ENCODE measurements around the gene RALGPS1.

RALGPS1 gene

GRCh38 chr9:127123064-127123890 lies 208.7 kb downstream of the RALGPS1 start:
- DNase-seq: no peak

DNA sequence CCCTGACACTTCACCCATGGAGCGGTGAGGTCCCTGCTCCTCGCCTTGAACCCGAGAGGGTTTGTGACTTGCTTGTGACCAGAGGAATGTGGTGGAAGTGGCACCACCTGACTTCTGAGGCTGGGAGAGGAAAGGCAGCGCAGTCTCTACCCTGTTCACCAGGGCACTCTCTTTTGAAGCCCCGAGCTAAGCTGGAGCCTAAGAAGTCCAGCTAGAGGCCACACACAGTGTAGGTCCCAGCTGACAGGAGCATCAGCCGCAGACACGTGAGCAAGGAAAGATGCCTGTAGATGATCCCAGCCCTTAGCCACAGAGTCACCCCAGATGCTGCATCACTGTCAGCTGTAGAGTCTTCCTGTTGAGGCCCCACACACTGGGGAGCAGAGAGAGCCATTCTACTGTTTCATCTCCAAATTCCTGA lies 209.5 kb downstream of the RALGPS1 start:
- DNase-seq: no peak

DNA sequence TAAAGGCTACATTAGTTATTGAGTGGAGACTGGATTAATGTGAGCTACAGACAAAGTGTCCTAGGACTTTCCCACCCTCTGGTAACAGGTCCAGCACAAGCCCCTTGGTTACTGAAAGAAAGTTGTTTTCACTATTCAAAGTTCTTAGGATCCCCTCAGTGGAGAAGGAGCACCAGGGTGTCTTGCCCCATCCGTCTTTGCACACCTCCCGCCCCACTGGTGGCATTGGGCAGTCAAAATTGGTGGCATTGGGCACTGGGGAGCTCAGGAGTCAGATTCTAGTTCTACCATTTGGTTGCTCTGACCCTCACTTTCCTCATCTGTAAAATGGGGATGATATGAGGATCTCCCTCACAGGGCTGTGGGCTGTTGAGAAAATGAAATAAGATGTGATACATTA lies 210.2 kb downstream of the RALGPS1 start:
- DNase-seq: no peak

- DNase-seq: no peak
Measured at GRCh38 chr9:127126971-127127370, 212.4 kb downstream of the RALGPS1 start.

DNA sequence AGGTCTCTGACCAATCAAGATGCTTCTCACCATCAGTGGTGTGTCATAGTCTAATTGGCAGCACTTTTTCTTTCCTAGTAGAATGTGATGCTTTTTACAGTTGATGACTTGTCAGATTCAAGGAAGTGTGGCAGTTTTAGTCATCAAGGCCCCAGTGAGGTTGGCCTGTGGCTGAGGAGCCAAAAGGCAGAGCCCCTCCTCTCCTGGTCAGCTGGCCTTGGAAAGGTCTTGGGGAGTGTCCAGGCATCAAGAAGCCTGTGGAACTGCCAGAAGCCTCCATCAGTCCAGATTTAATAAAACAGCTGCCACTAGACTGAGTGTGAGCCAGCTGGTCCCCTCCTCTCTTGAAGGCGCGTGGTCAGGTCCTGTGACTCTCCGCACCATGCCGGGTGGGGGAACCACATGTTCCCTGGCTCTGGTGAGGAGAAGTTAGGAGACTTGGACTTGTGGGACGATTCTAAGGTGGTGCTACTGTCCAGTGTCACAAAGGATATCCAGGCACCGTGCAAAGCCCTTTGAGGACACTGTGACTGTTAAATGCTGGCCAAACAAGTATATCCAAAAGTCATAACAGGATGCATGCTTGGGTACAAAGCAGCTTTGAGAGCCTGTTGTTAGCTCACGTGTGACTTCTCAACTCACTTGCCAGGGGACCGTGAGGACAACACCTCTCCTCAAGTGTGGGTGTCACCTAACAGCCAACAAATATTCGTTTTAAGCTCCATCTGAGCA lies 213.9 kb downstream of the RALGPS1 start:
- no peak for DNase-seq

GRCh38 chr9:127129073-127129717 lies 214.6 kb downstream of the RALGPS1 start:
- no peak for DNase-seq

GRCh38 chr9:127129718-127130085 lies 215.1 kb downstream of the RALGPS1 start:
- no peak for DNase-seq

- no peak for DNase-seq
Measured at GRCh38 chr9:127130235-127130634, 215.7 kb downstream of the RALGPS1 start.

DNA sequence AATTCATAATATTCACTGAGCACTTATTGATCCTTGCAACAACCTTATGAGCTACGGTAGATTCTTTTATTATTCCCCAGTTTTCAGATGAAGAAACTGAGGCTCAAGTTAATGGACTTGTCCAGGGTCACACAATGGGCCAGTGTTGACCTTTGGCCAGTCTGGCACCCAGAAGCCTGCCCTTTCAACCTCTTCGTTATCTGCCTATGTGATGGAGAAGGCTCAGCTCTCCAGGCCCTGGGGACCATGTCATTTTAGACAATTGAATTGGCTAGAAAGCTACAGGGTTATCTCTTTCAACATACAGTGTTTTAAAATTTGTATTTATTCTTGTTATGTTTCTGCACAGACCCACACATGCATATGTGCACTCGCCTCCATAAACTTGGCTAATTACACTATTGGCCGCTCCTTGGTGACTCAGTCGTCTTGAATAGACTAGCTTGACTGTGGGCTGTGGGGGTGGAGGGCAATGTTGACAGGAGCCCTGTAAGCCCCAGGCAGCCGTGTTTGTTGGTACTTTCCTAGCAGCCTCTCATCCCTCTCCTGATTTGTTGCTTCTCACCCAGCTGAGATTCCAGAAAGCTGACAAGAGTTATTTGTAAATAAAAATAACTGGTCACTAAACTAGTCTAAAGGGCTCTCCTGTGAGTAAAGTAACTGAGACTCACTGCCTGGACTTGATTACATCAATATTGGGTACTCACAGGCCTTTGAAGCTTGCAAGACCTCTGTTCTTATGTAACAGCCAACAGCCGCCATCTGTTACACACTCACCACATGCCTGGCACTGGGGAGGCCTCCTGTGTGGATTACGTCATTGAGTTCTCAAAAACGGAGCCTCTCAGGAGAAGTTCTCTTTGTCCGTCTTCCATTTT lies 216.3 kb downstream of the RALGPS1 start:
- DNase-seq: no peak

GRCh38 chr9:127131871-127132270 lies 217.3 kb downstream of the RALGPS1 start:
- no peak for DNase-seq

DNA sequence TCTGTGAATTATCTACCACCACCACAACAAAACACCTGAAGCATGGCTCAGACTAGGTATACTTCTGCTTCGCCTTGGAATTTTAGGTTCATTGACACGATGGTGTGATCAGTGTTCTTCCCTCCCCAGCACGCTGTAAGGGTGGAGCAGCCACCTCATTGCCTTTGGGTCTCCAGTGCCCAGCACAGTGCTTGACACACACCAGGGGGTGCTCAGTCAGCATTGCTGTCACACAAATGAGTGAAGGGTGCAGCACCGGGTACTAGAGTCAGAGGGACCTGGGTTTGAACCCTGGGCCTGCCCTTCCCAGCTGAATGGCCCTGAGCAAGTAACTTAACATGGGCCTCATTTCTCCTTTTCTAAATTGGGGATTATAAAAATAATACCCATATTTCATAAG lies 217.8 kb downstream of the RALGPS1 start:
- DNase-seq: no peak

GRCh38 chr9:127132921-127133647 lies 218.5 kb downstream of the RALGPS1 start:
- DNase-seq: no peak

- DNase-seq: no peak
Measured at GRCh38 chr9:127133739-127134167, 219.2 kb downstream of the RALGPS1 start.

DNA sequence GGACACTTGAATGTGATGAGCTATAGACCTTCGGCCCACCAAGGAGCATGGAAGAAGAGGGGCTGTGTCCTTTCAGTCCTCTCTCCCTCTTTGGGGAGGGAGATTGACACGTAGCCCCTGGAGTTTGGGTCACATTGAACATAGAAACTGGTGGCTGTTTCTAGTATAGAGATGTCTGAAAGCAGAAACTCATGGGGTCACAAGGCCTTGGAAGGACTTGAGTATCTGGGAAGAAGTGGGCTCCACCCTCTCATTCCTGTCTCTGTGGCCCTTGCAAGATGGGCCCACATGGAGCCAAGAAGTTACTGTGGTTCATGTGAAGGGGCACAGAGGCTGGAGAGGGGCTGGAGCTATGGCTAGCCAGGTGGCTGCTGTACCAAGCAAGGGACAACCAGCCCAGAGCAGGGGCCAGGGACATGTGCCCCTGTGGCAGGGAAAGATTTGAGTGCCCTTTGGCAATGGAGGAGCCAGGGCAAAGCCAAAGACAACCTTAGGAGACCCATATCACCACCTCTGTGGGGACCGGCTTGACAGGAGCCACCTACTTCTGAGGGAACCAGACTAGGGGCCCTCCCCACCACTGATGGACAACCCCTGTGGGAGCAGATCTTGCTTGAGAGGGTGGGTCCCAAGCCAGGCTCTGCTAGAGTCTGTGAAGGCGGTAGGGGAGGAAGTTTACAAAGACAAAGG lies 220.6 kb downstream of the RALGPS1 start:
- no peak for DNase-seq

- no peak for DNase-seq
Measured at GRCh38 chr9:127136081-127136879, 221.7 kb downstream of the RALGPS1 start.

DNA sequence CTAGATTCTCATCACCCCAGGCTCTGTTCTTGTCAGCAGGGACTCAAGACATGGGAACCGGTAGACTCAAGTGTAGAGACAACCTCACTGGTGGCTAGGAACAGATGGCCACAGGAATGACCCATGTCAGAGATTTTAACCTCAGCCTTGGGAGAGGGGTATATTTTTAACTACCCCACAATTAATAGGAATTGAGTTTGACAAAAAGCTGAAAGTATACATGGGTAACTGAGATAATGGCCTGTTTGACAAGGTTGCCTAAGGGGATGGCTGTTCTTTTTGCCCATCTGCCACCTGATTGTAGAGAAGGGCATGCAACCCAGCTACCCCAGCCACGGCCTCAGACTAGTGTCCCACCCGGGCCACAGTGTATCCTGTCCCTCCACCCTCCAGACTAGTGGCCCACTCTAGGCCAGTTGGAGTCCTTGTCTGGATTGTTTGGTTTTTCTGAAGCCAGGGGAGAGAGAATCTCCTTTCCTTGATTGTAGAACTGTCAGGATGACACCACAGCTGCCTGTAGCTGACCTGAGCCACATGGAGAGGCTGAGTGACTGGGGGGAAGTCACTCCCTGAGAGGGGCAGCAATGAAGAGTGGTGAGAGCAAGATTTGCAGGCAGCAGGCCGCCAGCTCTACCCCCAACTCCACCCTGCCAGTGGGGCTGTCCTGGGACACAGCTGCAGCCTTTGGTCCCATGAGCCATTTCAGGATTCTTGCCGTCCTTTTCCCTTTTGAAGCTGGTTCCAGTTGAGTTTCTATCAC lies 222.5 kb downstream of the RALGPS1 start:
- DNase-seq: no peak

GRCh38 chr9:127137640-127138360 lies 223.2 kb downstream of the RALGPS1 start:
- no peak for DNase-seq

GRCh38 chr9:127138444-127138843 lies 223.9 kb downstream of the RALGPS1 start:
- DNase-seq: no peak

All from cortex of kidney (tissue), 1 donor.